NT2/D1 (cell line): ENCODE data around the gene STK38.

ENCODE experiments used
- DNase-seq: peaks from one replicate; pipeline ENCODE4 v3.0.0-alpha.2; 2011; ENCODE audit warnings: low read depth, low spot score
- H3K27me3 ChIP-seq: 2 replicates; pipeline ENCODE4 v1.6.0; 2011; ENCODE audit warnings: mild to moderate bottlenecking; ENCODE audit not compliant: insufficient read length, insufficient read depth
- H3K36me3 ChIP-seq: 2 replicates; pipeline ENCODE4 v1.6.1; 2011; ENCODE audit warnings: mild to moderate bottlenecking, low read length, mixed read lengths; ENCODE audit not compliant: insufficient read depth, insufficient read length
- H3K4me1 ChIP-seq: 2 replicates; pipeline ENCODE4 v1.5.1; 2011; ENCODE audit not compliant: insufficient read depth, insufficient read length
- H3K4me3 ChIP-seq: 2 replicates; pipeline ENCODE4 v1.5.1; 2011; ENCODE audit warnings: low read depth; ENCODE audit not compliant: insufficient read length
- H3K9ac ChIP-seq: 2 replicates; pipeline ENCODE4 v1.6.0; 2011; ENCODE audit warnings: low read depth; ENCODE audit not compliant: insufficient read length
- H3K9me3 ChIP-seq: 2 replicates; pipeline ENCODE4 v1.5.1; 2011; ENCODE audit warnings: mild to moderate bottlenecking, low read length; ENCODE audit not compliant: insufficient read depth
- SUZ12 ChIP-seq: IDR thresholded peaks from 2 replicates; pipeline ENCODE4 v1.6.1; 2011; ENCODE audit not compliant: insufficient read length, insufficient read depth; ENCODE audit errors: extremely low read depth
- YY1 ChIP-seq: IDR thresholded peaks from 2 replicates; pipeline ENCODE4 v1.6.1; 2011; ENCODE audit not compliant: insufficient read length, insufficient read depth
- ZNF274 ChIP-seq: IDR thresholded peaks from 2 replicates; pipeline ENCODE4 v1.6.1; 2011; ENCODE audit warnings: mild to moderate bottlenecking, low read depth, low read length

STK38 gene

DNA sequence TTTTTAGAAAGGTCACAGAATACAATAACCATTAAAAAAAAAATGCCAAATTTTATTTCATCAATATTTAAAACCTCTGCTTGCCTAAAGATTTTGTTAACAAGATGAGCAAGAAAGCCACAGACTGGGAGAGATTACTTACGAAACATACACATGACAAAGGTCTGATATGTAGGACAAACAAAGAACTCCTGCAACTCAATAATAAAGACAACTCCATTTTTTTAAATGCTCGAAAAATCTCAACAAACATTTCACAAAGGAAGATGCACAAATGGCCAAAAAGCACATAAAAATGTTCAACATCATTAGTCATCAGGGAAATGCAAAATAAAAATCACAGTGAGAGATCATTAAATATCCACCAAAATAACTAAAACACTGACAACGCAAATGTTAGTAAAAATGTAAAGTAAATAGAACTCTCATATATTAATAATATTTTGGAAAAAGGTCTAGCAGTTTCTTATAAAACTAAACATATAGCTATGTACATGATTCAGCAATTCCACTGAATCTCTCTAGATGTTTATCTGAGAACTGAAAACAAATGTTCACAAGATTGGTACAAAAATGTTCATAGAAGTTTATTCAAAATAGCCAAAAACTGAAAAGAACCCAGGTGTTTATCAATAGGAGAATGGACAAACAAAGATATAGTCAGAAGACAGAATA lies 10.3 kb downstream of the STK38 start:
- TF ChIP-seq YY1 (no peak), ZNF274 (no peak), SUZ12 (no peak)
- no peaks in the 10 kb centered on the region for H3K4me1 ChIP-seq
- H3K27me3 ChIP-seq, result no peaks in the 10 kb centered on the region
- no peak for DNase-seq
- no peaks in the 10 kb centered on the region for H3K9me3 ChIP-seq
- H3K4me3 ChIP-seq, result no peak overlapping the region
- peaks cover 39% of the 10 kb centered on the region for H3K36me3 ChIP-seq
- no peak overlapping the region for H3K9ac ChIP-seq

DNA sequence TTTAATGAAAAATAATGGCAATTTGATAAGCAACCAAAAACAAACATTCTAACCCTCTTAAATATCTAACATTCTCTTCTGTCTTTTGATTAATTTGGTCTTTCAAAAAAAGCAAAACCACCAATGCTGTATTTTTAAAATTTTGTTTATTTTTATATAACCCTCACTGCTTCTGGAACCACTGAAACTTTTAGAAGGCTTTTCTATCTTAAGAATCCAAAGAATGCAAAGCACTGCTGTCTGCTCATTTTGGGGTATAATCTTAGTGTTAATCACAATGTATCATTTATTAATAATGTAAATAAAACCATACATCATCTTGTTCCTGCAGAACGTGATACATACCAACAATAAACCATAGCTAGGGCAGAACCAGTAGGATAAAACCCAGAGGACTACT lies 14.0 kb downstream of the STK38 start:
- Histone ChIP-seq H3K4me3 (no peak overlapping the region), H3K9me3 (no peaks in the 10 kb centered on the region), H3K4me1 (no peaks in the 10 kb centered on the region), H3K36me3 (peaks cover 16% of the 10 kb centered on the region), H3K9ac (no peak overlapping the region), H3K27me3 (no peaks in the 10 kb centered on the region)
- TF ChIP-seq ZNF274 (no peak), YY1 (no peak), SUZ12 (no peak)
- DNase-seq, result no peak

DNA sequence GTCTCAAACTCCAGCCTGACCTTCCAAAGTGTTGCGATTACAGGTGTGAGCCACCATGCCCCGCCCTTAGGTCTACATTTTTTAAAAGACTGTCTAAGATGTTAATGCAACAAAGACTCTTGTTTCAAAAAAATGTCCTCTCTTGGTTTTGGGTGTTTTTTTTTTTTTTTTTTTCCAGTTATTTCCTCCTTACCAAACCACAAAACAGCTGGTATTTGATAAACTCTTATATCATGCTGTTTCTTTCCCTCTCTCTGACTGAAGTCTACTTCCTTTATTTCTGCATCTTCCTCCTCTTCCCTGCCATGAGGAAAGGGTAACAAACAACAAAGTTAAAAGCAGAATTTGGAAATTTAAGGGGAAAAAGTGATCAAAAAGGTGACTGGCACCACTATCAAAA lies 21.2 kb downstream of the STK38 start:
- peaks cover 50% of the 10 kb centered on the region for H3K36me3 ChIP-seq
- H3K27me3 ChIP-seq, result no peaks in the 10 kb centered on the region
- H3K4me3 ChIP-seq, result no peak overlapping the region
- TF ChIP-seq ZNF274 (no peak), YY1 (no peak), SUZ12 (no peak)
- no peaks in the 10 kb centered on the region for H3K4me1 ChIP-seq
- DNase-seq, result no peak
- no peak overlapping the region for H3K9ac ChIP-seq
- H3K9me3 ChIP-seq, result no peaks in the 10 kb centered on the region

DNA sequence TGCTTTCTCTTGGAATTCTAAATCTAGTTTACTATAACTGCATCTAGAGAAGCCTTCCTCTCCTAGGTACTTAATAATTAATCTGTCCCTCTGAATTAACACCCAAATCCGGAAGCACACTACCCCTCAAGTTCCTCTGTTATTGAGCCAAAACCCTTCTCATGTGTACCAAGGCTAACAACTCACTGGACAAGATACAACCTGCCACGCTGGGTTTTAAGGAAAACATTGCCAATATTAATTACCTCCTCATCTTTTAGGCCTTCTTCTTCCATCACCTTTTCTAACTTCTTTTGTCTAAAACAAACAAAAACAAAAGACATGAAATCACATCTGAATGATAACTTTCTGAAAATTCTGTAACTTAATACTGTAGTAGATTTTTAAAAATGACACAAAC lies 21.9 kb downstream of the STK38 start:
- Histone ChIP-seq H3K36me3 (peaks cover 57% of the 10 kb centered on the region), H3K4me3 (no peak overlapping the region), H3K9ac (no peak overlapping the region), H3K9me3 (no peaks in the 10 kb centered on the region), H3K27me3 (no peaks in the 10 kb centered on the region), H3K4me1 (no peaks in the 10 kb centered on the region)
- DNase-seq, result no peak
- TF ChIP-seq YY1, result no peak
- TF ChIP-seq ZNF274, result no peak
- TF ChIP-seq SUZ12, result no peak

DNA sequence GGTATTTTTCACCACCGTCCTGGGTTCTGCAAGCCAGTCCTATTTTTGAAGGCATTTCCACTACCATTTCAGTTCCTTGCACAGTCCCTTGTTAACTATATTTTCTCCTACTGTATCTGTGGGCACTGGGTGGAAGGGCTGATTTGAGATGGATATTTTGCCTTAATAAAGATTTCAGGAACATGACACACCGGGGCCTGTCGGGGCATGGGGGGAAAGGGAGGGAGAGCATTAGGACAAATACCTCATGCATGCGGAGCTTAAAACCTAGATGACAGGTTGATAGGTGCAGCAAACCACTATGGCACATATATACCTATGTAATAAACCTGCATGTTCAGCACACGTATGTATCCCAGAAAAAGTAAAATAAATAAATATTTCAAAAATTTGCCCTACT lies 22.4 kb downstream of the STK38 start:
- Histone ChIP-seq H3K27me3 (no peaks in the 10 kb centered on the region), H3K9me3 (no peaks in the 10 kb centered on the region), H3K4me3 (no peak overlapping the region), H3K9ac (no peak overlapping the region), H3K4me1 (no peaks in the 10 kb centered on the region), H3K36me3 (peaks cover 61% of the 10 kb centered on the region)
- no peak for DNase-seq
- TF ChIP-seq ZNF274, result no peak
- TF ChIP-seq YY1, result no peak
- no peak for TF ChIP-seq SUZ12

DNA sequence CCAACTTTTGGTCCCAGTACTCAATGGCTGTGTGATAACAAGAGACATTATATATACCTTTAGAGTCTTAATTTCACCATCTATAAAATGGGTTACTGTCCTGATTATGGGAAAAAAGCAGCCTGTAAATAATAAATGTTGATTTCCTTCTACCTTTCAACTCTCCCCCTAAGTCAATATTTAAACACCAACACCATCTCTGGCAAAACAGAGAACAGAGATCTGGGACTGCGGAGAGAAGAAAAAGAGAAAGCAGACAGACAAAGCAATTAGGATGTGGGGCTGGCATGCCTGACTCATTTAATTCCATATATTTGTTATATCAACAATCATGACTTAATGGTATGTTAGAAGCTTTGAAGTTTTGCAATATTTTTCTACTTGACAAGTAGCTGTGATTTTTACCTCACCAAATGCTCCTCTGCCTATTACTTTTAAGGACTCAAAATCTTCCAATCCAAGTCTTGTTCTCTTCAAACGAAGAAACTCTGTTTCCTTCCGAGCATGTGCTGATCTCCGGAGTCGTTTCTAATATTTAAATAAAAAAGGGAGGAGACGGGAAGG lies 23.3 kb downstream of the STK38 start:
- Histone ChIP-seq H3K27me3 (no peaks in the 10 kb centered on the region), H3K9ac (no peak overlapping the region), H3K9me3 (no peaks in the 10 kb centered on the region), H3K36me3 (peaks cover 63% of the 10 kb centered on the region), H3K4me1 (no peaks in the 10 kb centered on the region), H3K4me3 (no peak overlapping the region)
- no peak for TF ChIP-seq ZNF274
- TF ChIP-seq YY1, result no peak
- no peak for TF ChIP-seq SUZ12
- no peak for DNase-seq

DNA sequence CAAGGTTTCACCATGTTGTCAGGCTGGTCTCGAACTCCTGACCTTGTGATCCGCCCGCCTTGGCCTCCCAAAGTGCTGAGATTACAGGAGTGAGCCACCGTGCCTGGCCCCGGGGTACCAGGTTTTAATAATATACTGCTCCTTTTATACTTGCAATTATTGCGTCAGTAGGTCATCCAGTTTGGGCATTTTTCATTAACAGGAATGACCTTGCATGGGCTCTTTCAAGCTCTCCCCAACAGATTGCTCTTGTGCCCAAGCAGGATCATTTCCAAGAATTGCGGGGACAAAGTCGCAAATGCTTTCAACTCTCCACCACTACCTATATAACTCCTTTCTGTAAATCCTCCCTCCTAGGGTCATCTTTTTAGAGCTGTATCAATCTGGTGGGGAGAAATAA lies 23.8 kb downstream of the STK38 start:
- Histone ChIP-seq H3K36me3 (peaks cover 63% of the 10 kb centered on the region), H3K27me3 (no peaks in the 10 kb centered on the region), H3K4me3 (no peak overlapping the region), H3K9ac (no peak overlapping the region), H3K9me3 (no peaks in the 10 kb centered on the region), H3K4me1 (no peaks in the 10 kb centered on the region)
- DNase-seq, result no peak
- TF ChIP-seq SUZ12 (no peak), YY1 (no peak), ZNF274 (no peak)

DNA sequence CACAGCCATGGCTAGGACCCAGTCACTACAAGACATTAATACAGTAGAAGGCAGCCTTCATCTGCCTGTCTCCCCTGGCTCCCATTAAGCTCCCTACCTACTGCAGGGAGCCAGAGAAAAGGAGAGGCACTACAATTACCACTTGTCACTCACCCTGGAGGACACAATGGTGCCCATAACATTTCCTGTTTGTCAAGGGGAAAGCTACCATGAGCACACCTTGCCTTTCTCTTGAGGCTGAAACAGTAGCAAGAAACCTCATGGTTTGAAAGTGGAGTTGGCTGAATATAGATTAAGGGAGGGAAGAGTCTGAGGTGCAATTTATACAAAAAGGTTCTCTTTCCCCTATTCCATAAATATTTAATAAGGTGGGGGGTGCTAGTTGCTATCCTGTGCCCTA lies 27.9 kb downstream of the STK38 start:
- TF ChIP-seq YY1 (no peak), SUZ12 (no peak), ZNF274 (no peak)
- H3K36me3 ChIP-seq, result peaks cover 69% of the 10 kb centered on the region

More for the DNA sequence above, 27.9 kb downstream of the STK38 start:
- no peak overlapping the region for H3K9ac ChIP-seq
- H3K9me3 ChIP-seq, result no peaks in the 10 kb centered on the region
- H3K4me1 ChIP-seq, result no peaks in the 10 kb centered on the region
- no peaks in the 10 kb centered on the region for H3K27me3 ChIP-seq
- no peak for DNase-seq
- H3K4me3 ChIP-seq, result no peak overlapping the region
